HT1080 (cell line): ENCODE measurements around the gene CDC42BPG. TPM values are rescaled to one million over a fixed set of nuclear protein-coding genes. Genes with fewer than 3 reads are reported as not detected.

Source experiments
- DNase-seq: peaks from one replicate; pipeline ENCODE4 v3.0.0-alpha.2; 2015; ENCODE audit warnings: low read depth
- total RNA-seq: library from RNA; depleted of rRNA; stranded (reverse); fragments of >200 nt; shearing (Covaris generic); gene quantifications from 2 replicates; pipeline ENCODE4 v1.2.3, GENCODE V29; 2014

CDC42BPG gene
- total RNA-seq, 1 experiment from 2014 or later, result 0.23 TPM

- DNase-seq, result no peak
Observed at GRCh38 chr11:64864473-64865285, 20.2 kb upstream of the CDC42BPG start.

DNA sequence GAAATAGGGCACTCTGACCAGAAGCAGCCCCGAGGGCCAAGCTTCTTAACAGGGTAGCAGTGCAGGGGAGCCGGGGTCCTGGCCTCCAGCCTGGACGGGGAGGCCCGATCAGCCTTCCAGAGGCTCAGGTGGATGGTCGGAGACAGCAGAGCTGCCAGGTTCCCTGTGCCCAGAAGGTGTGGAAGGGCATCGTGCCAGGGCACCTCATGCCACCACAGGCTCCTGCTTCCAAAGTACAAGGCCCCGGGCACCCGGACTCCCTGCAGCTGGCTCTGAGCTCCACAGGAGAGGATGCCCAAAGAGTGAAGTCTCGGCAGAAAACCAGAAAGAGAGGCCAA is 19.7 kb upstream of the CDC42BPG start:
- no peak for DNase-seq

GRCh38 chr11:64863391-64864060 is 19.1 kb upstream of the CDC42BPG start:
- DNase-seq, result no peak

GRCh38 chr11:64862987-64863390 is 18.5 kb upstream of the CDC42BPG start:
- no peak for DNase-seq

DNA sequence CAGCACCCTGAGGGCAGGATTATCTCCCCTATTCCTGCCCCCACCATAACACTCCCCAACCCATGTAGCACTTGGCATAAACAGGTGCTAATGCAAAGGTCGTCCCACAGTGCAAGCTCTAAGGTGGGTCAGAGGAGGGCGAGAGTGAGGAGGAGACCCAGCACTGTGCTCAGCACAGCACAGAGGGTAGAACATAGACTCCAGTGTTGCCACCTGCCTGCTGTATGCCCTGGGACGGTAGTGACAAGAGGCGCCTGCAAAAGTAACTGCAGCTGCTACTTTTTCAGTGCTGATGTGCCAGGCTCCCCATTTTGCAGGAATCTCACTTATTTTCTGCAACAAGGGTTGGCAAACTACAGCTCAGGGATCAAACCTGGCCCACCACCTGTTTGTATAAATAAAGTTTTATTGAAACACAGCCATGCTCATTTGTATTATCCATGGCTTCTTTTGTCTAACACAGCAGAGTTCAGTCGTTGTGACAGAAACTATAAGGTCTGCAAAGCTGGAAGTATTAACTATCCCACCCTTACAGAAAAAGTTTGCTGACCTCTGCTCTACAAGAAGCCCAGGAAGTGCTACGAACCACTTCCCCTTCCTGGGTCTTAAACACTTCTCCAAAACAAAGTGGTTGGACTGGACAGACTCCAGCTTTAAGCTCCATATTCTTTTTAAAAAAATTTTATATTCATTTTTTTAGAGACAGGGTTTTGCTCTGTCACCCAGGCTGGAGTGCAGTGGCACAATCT is 16.9 kb upstream of the CDC42BPG start:
- no peak for DNase-seq

GRCh38 chr11:64859542-64860414 is 15.3 kb upstream of the CDC42BPG start:
- DNase-seq, result no peak

- DNase-seq, result no peak
Observed at GRCh38 chr11:64858467-64859263, 14.2 kb upstream of the CDC42BPG start.

- no peak for DNase-seq
Observed at GRCh38 chr11:64857485-64857884, 13.0 kb upstream of the CDC42BPG start.

DNA sequence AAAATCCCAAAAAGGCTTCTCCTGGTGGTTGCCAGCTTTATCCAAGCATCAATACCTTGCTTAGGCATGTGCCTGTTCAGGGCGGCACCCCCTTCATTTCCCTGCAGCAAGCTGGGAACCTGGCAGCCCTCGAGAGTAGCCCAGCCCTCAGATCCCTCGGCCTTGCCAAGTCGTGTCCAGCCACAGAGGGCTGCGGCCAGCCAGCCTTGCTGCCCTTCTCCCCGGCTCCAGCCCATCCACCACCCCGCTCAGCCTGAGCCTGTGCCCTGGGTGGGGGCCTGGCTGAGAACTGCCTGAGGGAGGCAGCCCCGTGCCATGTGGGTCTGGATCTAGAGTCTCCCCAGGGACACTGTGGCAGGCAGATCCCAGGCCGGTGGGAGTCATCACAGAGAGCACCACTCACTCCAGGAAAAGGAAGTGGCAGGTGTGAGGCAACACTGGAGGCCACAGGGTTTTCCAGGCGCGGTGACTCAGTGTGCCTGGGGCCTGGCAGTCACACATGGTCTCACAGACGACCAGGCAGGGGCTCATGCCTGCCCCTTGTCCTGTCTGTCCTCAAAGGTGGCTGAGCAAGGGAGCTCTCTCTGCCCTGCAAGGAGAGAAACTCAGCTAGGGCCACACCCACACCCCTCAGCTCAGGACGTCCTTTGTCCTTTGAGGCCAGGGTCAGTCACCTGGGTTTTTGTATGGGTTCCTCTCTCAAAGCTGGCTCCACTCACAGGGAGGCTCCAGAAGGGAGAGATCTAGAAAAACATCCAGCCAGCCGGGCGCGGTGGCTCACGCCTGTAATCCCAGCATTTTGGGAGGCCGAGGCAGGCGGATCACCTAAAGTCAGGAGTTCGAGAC is 12.2 kb upstream of the CDC42BPG start:
- DNase-seq, result peak; percentile 98

DNA sequence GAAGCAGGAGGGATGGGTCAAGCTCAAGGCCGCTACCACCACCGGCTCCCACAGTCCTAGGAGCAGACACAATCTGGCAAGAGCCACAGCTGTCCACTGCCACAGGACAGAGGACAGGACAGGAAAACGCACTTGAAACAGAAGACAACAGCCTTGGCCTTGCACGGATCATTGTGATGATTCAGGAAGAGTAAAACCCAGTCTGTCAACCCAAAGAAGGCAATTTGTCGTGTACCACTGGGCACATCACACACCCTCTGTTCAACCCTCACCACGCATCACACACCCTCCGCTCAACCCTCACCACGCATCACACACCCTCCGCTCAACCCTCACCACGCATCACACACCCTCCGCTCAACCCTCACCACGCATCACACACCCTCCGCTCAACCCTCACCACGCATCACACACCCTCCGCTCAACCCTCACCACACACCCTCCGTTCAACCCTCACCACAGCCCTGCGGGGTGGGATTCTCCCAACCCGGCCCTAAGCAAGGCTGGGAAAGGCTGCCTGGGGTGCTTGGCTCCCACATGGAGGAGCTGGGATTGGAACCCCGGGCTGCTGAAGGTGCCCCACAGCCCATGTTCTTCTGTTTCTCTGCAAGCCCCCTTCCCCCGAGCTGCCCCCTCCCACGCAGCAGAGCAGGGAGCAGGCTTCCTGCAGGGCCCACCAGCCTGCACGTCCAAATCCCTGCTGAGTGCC is 11.3 kb upstream of the CDC42BPG start:
- DNase-seq, result no peak

GRCh38 chr11:64854534-64855502 is 10.4 kb upstream of the CDC42BPG start:
- DNase-seq, result peak; percentile 99

DNA sequence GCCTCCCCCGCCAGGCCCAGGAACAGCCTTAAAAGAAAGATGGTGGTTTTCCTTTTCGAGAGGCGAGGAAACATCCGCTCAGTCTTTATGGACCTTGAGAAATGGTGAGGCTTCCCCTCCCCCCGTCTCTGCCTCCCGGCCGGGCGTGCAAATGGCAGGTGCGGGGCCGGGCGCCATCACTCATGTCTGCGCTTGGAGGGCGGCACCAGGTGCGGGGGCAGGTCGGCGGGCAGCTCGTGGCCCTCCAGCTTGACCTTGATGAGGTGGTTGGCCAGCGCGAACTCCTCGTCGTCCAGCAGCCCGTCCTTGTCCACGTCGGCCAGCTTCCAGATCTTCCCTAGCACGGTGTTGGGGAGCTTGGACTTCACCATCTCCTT is 9.7 kb upstream of the CDC42BPG start:
- no peak for DNase-seq

DNA sequence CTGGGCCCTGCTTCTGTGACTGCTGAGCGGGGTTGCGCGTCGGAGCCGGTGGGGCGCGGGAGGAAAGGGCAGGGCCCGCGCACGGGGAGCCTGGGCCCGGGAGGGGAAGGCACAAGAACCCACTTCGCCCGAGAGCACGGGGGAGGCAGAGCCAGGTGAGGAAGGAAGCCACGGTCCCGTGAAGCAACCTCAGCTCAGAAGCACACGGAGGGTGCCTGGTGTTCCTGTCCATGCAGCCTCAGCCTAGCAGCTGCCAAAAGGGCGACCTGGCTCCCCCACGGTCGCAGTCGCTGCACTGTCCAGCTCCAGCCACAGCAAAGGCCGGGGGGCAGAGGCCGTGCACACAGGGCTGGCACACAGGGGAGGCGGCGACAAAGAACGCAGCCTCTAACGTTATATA is 9.3 kb upstream of the CDC42BPG start:
- no peak for DNase-seq

DNA sequence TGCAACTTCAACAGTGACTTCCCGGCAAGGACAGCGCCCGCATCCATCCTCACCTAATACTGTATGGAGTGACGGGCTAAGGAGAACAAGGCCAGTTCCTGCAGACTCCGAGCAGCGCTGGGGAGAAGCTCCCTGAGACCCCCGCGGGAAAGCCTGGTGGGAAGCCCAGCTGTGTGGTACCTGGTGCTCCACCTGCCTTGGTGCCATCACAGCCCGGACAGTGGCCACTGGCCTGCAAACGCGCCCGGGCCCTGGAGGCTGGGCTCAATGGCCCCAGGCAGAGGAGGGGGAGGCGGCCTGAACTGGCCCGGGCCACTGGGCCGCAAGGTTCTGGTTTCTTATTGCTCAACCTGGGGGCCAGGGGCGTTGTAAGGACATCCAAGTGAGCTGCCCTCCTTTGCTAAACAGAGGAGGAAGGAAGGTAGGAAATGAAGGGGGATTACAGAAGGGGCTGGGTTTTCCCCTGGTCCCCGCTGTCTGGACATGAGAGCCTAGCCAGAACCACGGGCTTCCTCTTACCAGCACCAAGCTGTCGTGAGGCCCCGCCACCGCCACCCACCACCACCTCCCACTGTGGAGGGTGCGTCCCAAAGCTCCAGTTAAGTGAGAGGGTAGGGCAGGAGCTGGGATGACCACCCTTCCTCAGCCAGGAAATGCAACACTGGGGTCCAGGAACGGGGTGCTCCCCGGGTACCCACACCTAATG is 8.5 kb upstream of the CDC42BPG start:
- no peak for DNase-seq

GRCh38 chr11:64851831-64852351 is 7.4 kb upstream of the CDC42BPG start:
- DNase-seq, result no peak

DNA sequence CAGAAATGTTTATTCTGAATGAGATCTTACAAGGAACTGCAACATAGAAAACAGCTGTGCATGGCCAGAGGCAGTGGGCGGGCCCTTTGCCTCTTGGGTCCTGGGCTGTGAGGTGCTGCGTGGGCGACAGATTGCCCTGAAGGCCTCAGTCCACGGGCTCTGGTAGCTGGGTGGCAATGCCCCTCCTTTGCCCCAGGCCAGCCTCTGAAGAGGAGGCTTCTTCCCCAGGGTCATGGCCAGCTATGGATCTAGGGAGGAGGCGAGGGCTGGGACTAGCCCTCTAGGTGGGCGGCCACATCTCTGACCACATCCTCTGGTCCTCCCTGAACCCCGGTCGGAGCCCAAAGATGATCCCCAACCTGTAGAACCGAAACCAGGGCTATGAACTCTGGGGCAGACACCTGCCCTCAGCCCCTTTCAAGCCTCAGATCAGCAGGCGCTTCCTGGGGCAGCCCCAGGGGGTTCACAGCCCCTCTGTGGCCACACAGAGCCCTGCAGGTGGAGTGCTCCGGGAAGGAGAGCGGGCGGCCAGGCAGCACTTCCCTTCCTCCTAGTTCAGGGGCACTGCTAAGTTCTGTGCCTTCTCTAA is 6.6 kb upstream of the CDC42BPG start:
- no peak for DNase-seq
